Parathyroid adenoma (tissue), 2 donors: ENCODE results near the gene SCEL.

Experiments
- H2AFZ ChIP-seq: fragments of 300-600 bp; sonication (generic); one replicate; pipeline ENCODE4 v1.7.0; 2017; ENCODE audit warnings: antibody characterized with exemption, mild to moderate bottlenecking
- H3K27ac ChIP-seq: fragments of 300-600 bp; sonication (generic); one replicate; pipeline ENCODE4 v1.7.0; 2017
- H3K27me3 ChIP-seq: fragments of 300-600 bp; sonication (generic); one replicate; pipeline ENCODE4 v1.7.0; 2017; ENCODE audit warnings: low read length; ENCODE audit not compliant: control insufficient read depth, insufficient read depth
- H3K36me3 ChIP-seq: fragments of 300-600 bp; sonication (generic); one replicate; pipeline ENCODE4 v1.7.0; 2017; ENCODE audit warnings: low read length; ENCODE audit not compliant: control insufficient read depth, insufficient read depth
- H3K4me1 ChIP-seq: fragments of 300-600 bp; sonication (generic); one replicate; pipeline ENCODE4 v1.7.0; 2017; ENCODE audit warnings: control low read depth
- H3K4me2 ChIP-seq: fragments of 300-600 bp; sonication (generic); one replicate; pipeline ENCODE4 v1.7.0; 2017; ENCODE audit warnings: low read length
- H3K4me3 ChIP-seq: fragments of 300-600 bp; sonication (generic); one replicate; pipeline ENCODE4 v1.7.0; 2017; ENCODE audit warnings: low read depth, low read length
- H3K79me2 ChIP-seq: fragments of 300-600 bp; sonication (generic); one replicate; pipeline ENCODE4 v1.7.0; 2017; ENCODE audit warnings: control low read depth
- H3K9ac ChIP-seq: fragments of 300-600 bp; sonication (generic); one replicate; pipeline ENCODE4 v1.7.0; 2017; ENCODE audit warnings: mild to moderate bottlenecking
- H3K9me3 ChIP-seq: fragments of 300-600 bp; sonication (generic); one replicate; pipeline ENCODE4 v1.7.0; 2017; ENCODE audit warnings: low read length; ENCODE audit not compliant: control insufficient read depth
- TF ChIP-seq, protein P1 (sequence below): fragments of 300-600 bp; sonication (generic); IDR thresholded peaks from one replicate; pipeline ENCODE4 v1.7.0; 2017; ENCODE audit warnings: antibody characterized with exemption, mild to moderate bottlenecking
- donor health status: primary hyperparathyroidism.

The SCEL gene

DNA sequence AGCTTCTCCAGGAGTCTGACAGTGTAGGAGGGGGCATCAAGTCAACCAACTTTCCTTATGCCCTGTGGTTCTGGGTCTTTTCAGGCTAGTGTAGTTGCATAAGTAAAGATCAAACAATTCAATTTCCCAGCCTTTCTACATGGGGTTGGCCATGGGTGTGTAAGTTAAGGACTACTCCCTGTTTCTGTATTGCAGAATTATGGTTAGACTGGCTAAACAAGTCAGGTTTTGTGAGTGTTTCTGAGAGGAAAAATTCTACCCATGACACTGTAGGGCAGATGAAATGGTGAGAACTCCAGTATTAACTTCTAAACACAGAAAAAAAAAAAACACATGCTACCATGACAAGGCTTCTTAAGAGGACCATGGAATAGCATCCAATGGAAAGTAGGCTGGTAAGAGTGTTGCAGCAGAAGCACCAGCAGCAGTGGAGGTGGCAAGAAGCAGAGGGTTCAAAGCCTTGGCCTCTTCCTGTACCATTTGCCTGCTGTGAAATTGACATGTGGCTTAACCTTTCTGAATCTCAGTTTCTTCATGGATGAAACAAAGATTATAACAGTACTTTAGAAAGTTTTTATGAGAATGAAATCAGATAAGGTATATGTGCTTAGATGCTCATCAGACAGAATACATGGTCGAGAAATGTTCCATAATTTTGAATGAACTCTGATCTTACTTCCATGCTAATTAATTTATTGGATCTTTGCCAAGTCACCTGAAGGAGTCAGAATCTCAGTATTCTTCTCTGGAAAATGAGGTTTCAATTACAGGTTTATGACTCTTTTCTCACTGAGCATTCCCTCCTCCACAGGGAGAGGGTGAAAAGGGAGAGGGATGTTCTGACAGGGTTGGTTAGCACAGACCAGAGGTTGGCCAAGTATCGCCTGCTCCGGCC lies 11.4 kb upstream of the SCEL start:
- H3K79me2 ChIP-seq, result no peaks in the 10 kb centered on the region
- no peaks in the 10 kb centered on the region for H3K36me3 ChIP-seq
- no peak overlapping the region for H2AFZ ChIP-seq
- H3K4me2 ChIP-seq, result no peak overlapping the region
- H3K9me3 ChIP-seq, result no peaks in the 10 kb centered on the region
- no peak overlapping the region for H3K9ac ChIP-seq
- no peak overlapping the region for H3K4me3 ChIP-seq
- no peak overlapping the region for H3K27ac ChIP-seq
- no peaks in the 10 kb centered on the region for H3K27me3 ChIP-seq
- peaks cover 2% of the 10 kb centered on the region for H3K4me1 ChIP-seq
- TF ChIP-seq, protein P1, sequence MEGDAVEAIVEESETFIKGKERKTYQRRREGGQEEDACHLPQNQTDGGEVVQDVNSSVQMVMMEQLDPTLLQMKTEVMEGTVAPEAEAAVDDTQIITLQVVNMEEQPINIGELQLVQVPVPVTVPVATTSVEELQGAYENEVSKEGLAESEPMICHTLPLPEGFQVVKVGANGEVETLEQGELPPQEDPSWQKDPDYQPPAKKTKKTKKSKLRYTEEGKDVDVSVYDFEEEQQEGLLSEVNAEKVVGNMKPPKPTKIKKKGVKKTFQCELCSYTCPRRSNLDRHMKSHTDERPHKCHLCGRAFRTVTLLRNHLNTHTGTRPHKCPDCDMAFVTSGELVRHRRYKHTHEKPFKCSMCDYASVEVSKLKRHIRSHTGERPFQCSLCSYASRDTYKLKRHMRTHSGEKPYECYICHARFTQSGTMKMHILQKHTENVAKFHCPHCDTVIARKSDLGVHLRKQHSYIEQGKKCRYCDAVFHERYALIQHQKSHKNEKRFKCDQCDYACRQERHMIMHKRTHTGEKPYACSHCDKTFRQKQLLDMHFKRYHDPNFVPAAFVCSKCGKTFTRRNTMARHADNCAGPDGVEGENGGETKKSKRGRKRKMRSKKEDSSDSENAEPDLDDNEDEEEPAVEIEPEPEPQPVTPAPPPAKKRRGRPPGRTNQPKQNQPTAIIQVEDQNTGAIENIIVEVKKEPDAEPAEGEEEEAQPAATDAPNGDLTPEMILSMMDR, result no peak

DNA sequence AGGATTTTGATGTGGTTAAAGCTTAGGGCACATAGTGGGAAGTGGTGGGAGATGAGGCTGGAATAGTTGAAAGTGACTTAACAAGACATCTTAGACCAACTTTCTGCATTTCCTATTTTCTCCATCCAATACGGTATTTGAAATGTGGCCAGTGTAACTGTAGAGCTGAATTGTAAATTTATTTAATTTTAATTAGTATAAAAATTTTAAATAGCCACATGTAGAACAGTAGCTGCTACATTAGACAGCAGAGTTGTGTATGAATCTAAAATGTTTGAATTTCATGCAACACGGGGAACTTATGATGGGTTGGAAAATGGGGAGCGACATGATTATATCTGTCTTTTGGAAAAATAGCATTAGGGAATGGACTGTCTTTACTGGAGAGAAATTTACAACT lies 7.1 kb upstream of the SCEL start:
- H3K4me1 ChIP-seq, result peaks cover 7% of the 10 kb centered on the region

DNA sequence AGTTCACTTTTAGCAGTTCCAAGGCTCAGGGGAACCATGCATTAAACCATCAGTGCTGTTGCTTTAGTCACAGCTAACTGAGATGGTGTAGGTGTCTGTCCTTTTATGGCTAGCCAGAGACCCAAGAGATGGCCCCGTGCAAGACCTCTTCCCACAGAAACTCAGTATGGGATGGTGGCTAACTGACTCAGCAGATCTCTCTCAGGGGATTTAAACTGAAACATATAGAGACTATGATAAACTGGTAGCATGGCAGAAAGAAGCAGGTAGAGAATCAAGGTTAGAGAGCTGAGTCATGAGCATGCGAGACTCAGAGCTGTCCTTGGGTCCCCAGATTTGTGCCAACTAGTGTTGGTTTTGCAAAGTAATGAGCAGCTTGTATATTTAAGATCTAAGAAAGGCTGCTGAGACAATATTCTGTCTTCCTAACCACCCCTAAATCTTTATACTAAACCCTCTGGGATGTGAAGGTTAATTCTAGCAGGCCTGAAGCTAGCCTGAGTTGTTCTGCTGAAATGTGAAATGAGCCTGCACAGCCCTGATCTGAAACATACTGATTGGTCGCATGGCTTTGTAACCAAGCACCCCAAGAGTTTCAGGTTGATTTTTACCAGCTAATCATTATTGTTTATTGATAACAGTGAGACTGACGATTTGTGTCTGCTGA lies 6.5 kb upstream of the SCEL start:
- no peak overlapping the region for H3K4me3 ChIP-seq
- no peaks in the 10 kb centered on the region for H3K27me3 ChIP-seq
- no peaks in the 10 kb centered on the region for H3K79me2 ChIP-seq
- H3K27ac ChIP-seq, result no peak overlapping the region
- no peak overlapping the region for H3K9ac ChIP-seq
- H3K9me3 ChIP-seq, result no peaks in the 10 kb centered on the region
- H2AFZ ChIP-seq, result no peak overlapping the region
- H3K36me3 ChIP-seq, result no peaks in the 10 kb centered on the region
- H3K4me1 ChIP-seq, result peaks cover 7% of the 10 kb centered on the region
- no peak overlapping the region for H3K4me2 ChIP-seq
- TF ChIP-seq, protein P1, result no peak

More for the DNA sequence above, 7.1 kb upstream of the SCEL start:
- H2AFZ ChIP-seq, result no peak overlapping the region
- H3K27ac ChIP-seq, result no peak overlapping the region
- no peak overlapping the region for H3K9ac ChIP-seq
- no peak overlapping the region for H3K4me3 ChIP-seq
- no peaks in the 10 kb centered on the region for H3K9me3 ChIP-seq
- H3K27me3 ChIP-seq, result no peaks in the 10 kb centered on the region
- H3K4me2 ChIP-seq, result no peak overlapping the region
- H3K79me2 ChIP-seq, result no peaks in the 10 kb centered on the region
- no peaks in the 10 kb centered on the region for H3K36me3 ChIP-seq
- TF ChIP-seq, protein P1, result no peak

DNA sequence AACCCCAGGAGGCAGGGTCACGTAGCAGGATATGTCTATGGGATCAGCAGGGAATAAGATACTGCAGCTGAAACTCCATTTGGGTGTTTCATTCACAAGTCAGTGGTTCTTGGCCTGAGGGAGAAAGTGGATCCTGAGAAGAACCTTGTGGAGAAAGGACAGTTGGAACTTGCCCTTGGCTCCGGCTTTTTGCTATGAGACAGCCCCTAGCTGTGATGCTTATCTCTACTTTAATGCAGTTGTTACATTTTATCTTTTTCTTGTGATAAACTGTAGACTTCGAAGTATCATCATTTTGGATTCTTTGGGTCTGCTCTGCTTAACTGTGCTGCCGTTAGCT lies 6.0 kb upstream of the SCEL start:
- H3K9ac ChIP-seq, result no peak overlapping the region
- TF ChIP-seq, protein P1, result no peak
- H3K4me3 ChIP-seq, result no peak overlapping the region
- H3K9me3 ChIP-seq, result no peaks in the 10 kb centered on the region
- no peaks in the 10 kb centered on the region for H3K27me3 ChIP-seq
- H2AFZ ChIP-seq, result no peak overlapping the region
- no peaks in the 10 kb centered on the region for H3K36me3 ChIP-seq
- no peak overlapping the region for H3K27ac ChIP-seq
- H3K4me1 ChIP-seq, result peaks cover 7% of the 10 kb centered on the region
- H3K4me2 ChIP-seq, result no peak overlapping the region
- no peaks in the 10 kb centered on the region for H3K79me2 ChIP-seq
